Measurements from ENCODE around the gene ZC3HAV1. TPM values are rescaled to one million over a fixed set of nuclear protein-coding genes. Genes with fewer than 3 reads are reported as not detected.

The ZC3HAV1 gene
- total and polyA plus RNA-seq, 9 of the 15 experiments (the other 6 are each of a cell fraction or from before 2014, with no cell fraction given) = 11.9 to 40.5 (median 23.9) TPM

- TF ChIP-seq, protein P1, sequence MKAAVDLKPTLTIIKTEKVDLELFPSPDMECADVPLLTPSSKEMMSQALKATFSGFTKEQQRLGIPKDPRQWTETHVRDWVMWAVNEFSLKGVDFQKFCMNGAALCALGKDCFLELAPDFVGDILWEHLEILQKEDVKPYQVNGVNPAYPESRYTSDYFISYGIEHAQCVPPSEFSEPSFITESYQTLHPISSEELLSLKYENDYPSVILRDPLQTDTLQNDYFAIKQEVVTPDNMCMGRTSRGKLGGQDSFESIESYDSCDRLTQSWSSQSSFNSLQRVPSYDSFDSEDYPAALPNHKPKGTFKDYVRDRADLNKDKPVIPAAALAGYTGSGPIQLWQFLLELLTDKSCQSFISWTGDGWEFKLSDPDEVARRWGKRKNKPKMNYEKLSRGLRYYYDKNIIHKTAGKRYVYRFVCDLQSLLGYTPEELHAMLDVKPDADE (conservative IDR thresholded peaks at IDR 0.05; ENCODE audit: control insufficient read depth, low read depth, low read length) = no peak; the same call in 1 of the 2 replicates
- TF ChIP-seq, protein P2, sequence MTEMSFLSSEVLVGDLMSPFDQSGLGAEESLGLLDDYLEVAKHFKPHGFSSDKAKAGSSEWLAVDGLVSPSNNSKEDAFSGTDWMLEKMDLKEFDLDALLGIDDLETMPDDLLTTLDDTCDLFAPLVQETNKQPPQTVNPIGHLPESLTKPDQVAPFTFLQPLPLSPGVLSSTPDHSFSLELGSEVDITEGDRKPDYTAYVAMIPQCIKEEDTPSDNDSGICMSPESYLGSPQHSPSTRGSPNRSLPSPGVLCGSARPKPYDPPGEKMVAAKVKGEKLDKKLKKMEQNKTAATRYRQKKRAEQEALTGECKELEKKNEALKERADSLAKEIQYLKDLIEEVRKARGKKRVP (CRISPR knock-in tag; IDR thresholded peaks at IDR 0.05) = no peak
- TF ChIP-seq ZNF24 (IDR thresholded peaks at IDR 0.05) = no peak; the same call in 1 of the 2 replicates
- TF ChIP-seq, protein P3, sequence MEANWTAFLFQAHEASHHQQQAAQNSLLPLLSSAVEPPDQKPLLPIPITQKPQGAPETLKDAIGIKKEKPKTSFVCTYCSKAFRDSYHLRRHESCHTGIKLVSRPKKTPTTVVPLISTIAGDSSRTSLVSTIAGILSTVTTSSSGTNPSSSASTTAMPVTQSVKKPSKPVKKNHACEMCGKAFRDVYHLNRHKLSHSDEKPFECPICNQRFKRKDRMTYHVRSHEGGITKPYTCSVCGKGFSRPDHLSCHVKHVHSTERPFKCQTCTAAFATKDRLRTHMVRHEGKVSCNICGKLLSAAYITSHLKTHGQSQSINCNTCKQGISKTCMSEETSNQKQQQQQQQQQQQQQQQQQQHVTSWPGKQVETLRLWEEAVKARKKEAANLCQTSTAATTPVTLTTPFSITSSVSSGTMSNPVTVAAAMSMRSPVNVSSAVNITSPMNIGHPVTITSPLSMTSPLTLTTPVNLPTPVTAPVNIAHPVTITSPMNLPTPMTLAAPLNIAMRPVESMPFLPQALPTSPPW (CRISPR knock-in tag; IDR thresholded peaks at IDR 0.05) = peak; percentile 88
- peak; percentile 46; the same call in 1 of the 2 replicates for TF ChIP-seq SNIP1 (IDR thresholded peaks at IDR 0.05; ENCODE audit: low read depth)
- no peak for TF ChIP-seq PHF21A (IDR thresholded peaks at IDR 0.05; ENCODE audit: borderline replicate concordance, low read depth)
- TF ChIP-seq BRF2 (IDR thresholded peaks at IDR 0.05; ENCODE audit: borderline replicate concordance, insufficient read depth, insufficient read length) = no peak
- no peak for TF ChIP-seq ZNF780A (CRISPR knock-in tag; IDR thresholded peaks at IDR 0.05)
- no peak for TF ChIP-seq KAT8 (IDR thresholded peaks at IDR 0.05; ENCODE audit: low read depth)
These were observed 65.4 kb downstream of the ZC3HAV1 start (continued) for GRCh38 chr7:139043823-139044812.

All from K562 (cell line).